Activated T-helper 1 cell treated with anti-CD3 and anti-CD28 coated beads, Interleukin-12 subunit alpha, Interleukin-12 subunit beta, Interleukin-2, Interleukin-4 antibody, amounts not matched to agents 30 ng/mL and 10 ng/mL and 1 ng/mL, durations not matched to agents 14 hours and 24 hours and 36 hours (primary cell): ENCODE data around the gene ZNF524. TPM values are rescaled to one million over a fixed set of nuclear protein-coding genes. Genes with fewer than 3 reads are reported as not detected.

Experiments
- DNase-seq: peaks from one replicate; pipeline ENCODE4 v3.0.0; 2021; ENCODE audit warnings: low spot score
- H3K27ac Mint-ChIP-seq: one replicate; pipeline ENCODE4 v1.8.0; 2021; ENCODE audit warnings: mild to moderate bottlenecking, mixed read lengths
- H3K27me3 Mint-ChIP-seq: one replicate; pipeline ENCODE4 v1.8.0; 2022; ENCODE audit warnings: mild to moderate bottlenecking, moderate library complexity, mixed read lengths; ENCODE audit not compliant: insufficient read depth
- H3K36me3 Mint-ChIP-seq: one replicate; pipeline ENCODE4 v1.8.0; 2021; ENCODE audit warnings: low read depth, mixed read lengths
- H3K4me1 Mint-ChIP-seq: one replicate; pipeline ENCODE4 v1.8.0; 2021; ENCODE audit warnings: low read depth, mixed read lengths
- H3K4me3 Mint-ChIP-seq: one replicate; pipeline ENCODE4 v1.8.0; 2021; ENCODE audit warnings: mild to moderate bottlenecking, moderate library complexity, mixed read lengths
- H3K9me3 Mint-ChIP-seq: one replicate; pipeline ENCODE4 v1.8.0; 2021; ENCODE audit warnings: mixed read lengths
- intact Hi-C: fragments of 100-400 bp; cut with micrococcal nuclease; formaldehyde crosslinking; loops from one replicate; pipeline ENCODE4 v1.15.1; 2024
- total RNA-seq: library from RNA; stranded (reverse); gene quantifications from 2 replicates; pipeline ENCODE4 v1.2.3, GENCODE V29; 2022

Gene ZNF524
- total RNA-seq, 1 donor from 2014 or later: 22.9 TPM

GRCh38 chr19:55609326-55609725 is 9.2 kb downstream of the ZNF524 start:
- intact Hi-C loops: loop anchor here (5.0 kb wide), 1 partner anchor 33 kb away; the partner anchor contains the start of genes ZNF580 and ZNF581
- H3K27ac Mint-ChIP-seq: no peak overlapping the region
- no peaks in the 10 kb centered on the region for H3K9me3 Mint-ChIP-seq
- H3K36me3 Mint-ChIP-seq: peaks cover 13% of the 10 kb centered on the region
- H3K4me3 Mint-ChIP-seq: no peak overlapping the region
- H3K4me1 Mint-ChIP-seq: peaks cover 27% of the 10 kb centered on the region
- no peaks in the 10 kb centered on the region for H3K27me3 Mint-ChIP-seq
- DNase-seq: no peak

GRCh38 chr19:55611300-55611982 is 11.4 kb downstream of the ZNF524 start:
- intact Hi-C loops: no loop called here
- Mint-ChIP-seq H3K4me3 (no peak overlapping the region), H3K36me3 (peaks cover 13% of the 10 kb centered on the region), H3K27ac (no peak overlapping the region), H3K9me3 (no peaks in the 10 kb centered on the region), H3K4me1 (peaks cover 14% of the 10 kb centered on the region), H3K27me3 (no peaks in the 10 kb centered on the region)
- no peak for DNase-seq

GRCh38 chr19:55611983-55612645 is 12.0 kb downstream of the ZNF524 start:
- H3K36me3 Mint-ChIP-seq: peaks cover 13% of the 10 kb centered on the region
- intact Hi-C loops: no loop called here
- H3K4me1 Mint-ChIP-seq: peaks cover 7% of the 10 kb centered on the region
- no peaks in the 10 kb centered on the region for H3K9me3 Mint-ChIP-seq
- H3K4me3 Mint-ChIP-seq: no peak overlapping the region
- H3K27me3 Mint-ChIP-seq: no peaks in the 10 kb centered on the region
- no peak overlapping the region for H3K27ac Mint-ChIP-seq
- no peak for DNase-seq

GRCh38 chr19:55613396-55613795 is 13.3 kb downstream of the ZNF524 start:
- intact Hi-C loops: no loop called here
- no peak for DNase-seq
- H3K9me3 Mint-ChIP-seq: no peaks in the 10 kb centered on the region
- peaks cover 15% of the 10 kb centered on the region for H3K36me3 Mint-ChIP-seq
- no peak overlapping the region for H3K27ac Mint-ChIP-seq
- H3K4me1 Mint-ChIP-seq: no peaks in the 10 kb centered on the region
- no peaks in the 10 kb centered on the region for H3K27me3 Mint-ChIP-seq
- H3K4me3 Mint-ChIP-seq: no peak overlapping the region

- Mint-ChIP-seq H3K4me3 (no peak overlapping the region), H3K9me3 (no peaks in the 10 kb centered on the region), H3K36me3 (peaks cover 15% of the 10 kb centered on the region), H3K27ac (no peak overlapping the region), H3K27me3 (no peaks in the 10 kb centered on the region), H3K4me1 (no peaks in the 10 kb centered on the region)
- intact Hi-C loops: no loop called here
- no peak for DNase-seq
These were observed 14.0 kb downstream of the ZNF524 start for GRCh38 chr19:55613930-55614710.

GRCh38 chr19:55614711-55615542 is 14.8 kb downstream of the ZNF524 start:
- Mint-ChIP-seq H3K27me3 (no peaks in the 10 kb centered on the region), H3K4me1 (no peaks in the 10 kb centered on the region), H3K27ac (no peak overlapping the region), H3K36me3 (peaks cover 14% of the 10 kb centered on the region), H3K4me3 (no peak overlapping the region), H3K9me3 (no peaks in the 10 kb centered on the region)
- DNase-seq: no peak
- intact Hi-C loops: no loop called here

- peaks cover 12% of the 10 kb centered on the region for H3K36me3 Mint-ChIP-seq
- no peak overlapping the region for H3K4me3 Mint-ChIP-seq
- peaks cover 7% of the 10 kb centered on the region for H3K4me1 Mint-ChIP-seq
- no peak for DNase-seq
- intact Hi-C loops: no loop called here
- no peaks in the 10 kb centered on the region for H3K9me3 Mint-ChIP-seq
- H3K27me3 Mint-ChIP-seq: no peaks in the 10 kb centered on the region
- no peak overlapping the region for H3K27ac Mint-ChIP-seq
These were observed 15.7 kb downstream of the ZNF524 start for GRCh38 chr19:55615543-55616394.

- DNase-seq: no peak
- Mint-ChIP-seq H3K9me3 (no peaks in the 10 kb centered on the region), H3K4me1 (peaks cover 11% of the 10 kb centered on the region), H3K4me3 (no peak overlapping the region), H3K27me3 (no peaks in the 10 kb centered on the region), H3K36me3 (peaks cover 12% of the 10 kb centered on the region), H3K27ac (no peak overlapping the region)
- intact Hi-C loops: no loop called here
These were observed 16.3 kb downstream of the ZNF524 start for GRCh38 chr19:55616395-55616875.

- Mint-ChIP-seq H3K4me3 (no peak overlapping the region), H3K27ac (no peak overlapping the region), H3K27me3 (no peaks in the 10 kb centered on the region), H3K9me3 (no peaks in the 10 kb centered on the region), H3K36me3 (peaks cover 12% of the 10 kb centered on the region), H3K4me1 (peaks cover 11% of the 10 kb centered on the region)
- DNase-seq: no peak
- intact Hi-C loops: no loop called here
These were observed 17.3 kb downstream of the ZNF524 start for GRCh38 chr19:55617426-55617825.

GRCh38 chr19:55618426-55618825 is 18.3 kb downstream of the ZNF524 start:
- H3K36me3 Mint-ChIP-seq: peaks cover 10% of the 10 kb centered on the region
- H3K27me3 Mint-ChIP-seq: no peaks in the 10 kb centered on the region
- H3K4me3 Mint-ChIP-seq: no peak overlapping the region
- no peak for DNase-seq
- H3K4me1 Mint-ChIP-seq: peaks cover 13% of the 10 kb centered on the region
- intact Hi-C loops: no loop called here
- H3K27ac Mint-ChIP-seq: no peak overlapping the region
- no peaks in the 10 kb centered on the region for H3K9me3 Mint-ChIP-seq

GRCh38 chr19:55619286-55619685 is 19.2 kb downstream of the ZNF524 start:
- Mint-ChIP-seq H3K4me1 (peaks cover 21% of the 10 kb centered on the region), H3K36me3 (peaks cover 10% of the 10 kb centered on the region), H3K27ac (no peak overlapping the region), H3K4me3 (no peak overlapping the region), H3K9me3 (no peaks in the 10 kb centered on the region), H3K27me3 (no peaks in the 10 kb centered on the region)
- intact Hi-C loops: no loop called here
- DNase-seq: no peak
